GM18951 (cell line): ENCODE results near the gene EME1.
"Not testable (repeated sequence)": the region's sequence is repeated elsewhere in the genome, so short reads cannot be mapped to it uniquely, and the experiment has no call there.

Experiments
- POLR2A ChIP-seq: IDR thresholded peaks from 4 replicates; pipeline ENCODE4 v1.6.1; 2011; ENCODE audit warnings: mild to moderate bottlenecking; ENCODE audit not compliant: insufficient read length, insufficient read depth; ENCODE audit errors: extremely low read depth
- in situ Hi-C: fragments of 300-500 bp; cut with MboI; formaldehyde crosslinking; loops from one replicate; pipeline ENCODE4 v1.12.0; 2022; ENCODE audit warnings: low sequenced_read_pairs, mixed read lengths, inconsistent platforms; ENCODE audit not compliant: unreplicated experiment

Gene EME1

DNA sequence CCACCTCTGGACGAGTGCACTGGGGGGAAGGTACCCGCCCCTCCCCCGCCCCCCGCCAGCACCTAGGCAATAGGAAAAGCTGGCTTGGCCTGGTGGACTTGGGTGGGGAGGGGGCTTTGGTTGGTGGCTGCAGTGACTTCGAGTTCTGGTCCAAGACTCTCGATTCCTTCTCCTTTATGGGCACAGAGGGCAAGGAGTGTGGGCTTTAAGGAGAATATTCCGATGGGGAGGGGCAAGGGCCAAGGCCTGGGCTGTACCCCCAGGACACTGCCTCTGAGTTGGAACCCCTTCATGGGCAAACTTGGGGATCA is 53.4 kb downstream of the EME1 start:
- no peak for TF ChIP-seq POLR2A
- in situ Hi-C loops = no loop called here

DNA sequence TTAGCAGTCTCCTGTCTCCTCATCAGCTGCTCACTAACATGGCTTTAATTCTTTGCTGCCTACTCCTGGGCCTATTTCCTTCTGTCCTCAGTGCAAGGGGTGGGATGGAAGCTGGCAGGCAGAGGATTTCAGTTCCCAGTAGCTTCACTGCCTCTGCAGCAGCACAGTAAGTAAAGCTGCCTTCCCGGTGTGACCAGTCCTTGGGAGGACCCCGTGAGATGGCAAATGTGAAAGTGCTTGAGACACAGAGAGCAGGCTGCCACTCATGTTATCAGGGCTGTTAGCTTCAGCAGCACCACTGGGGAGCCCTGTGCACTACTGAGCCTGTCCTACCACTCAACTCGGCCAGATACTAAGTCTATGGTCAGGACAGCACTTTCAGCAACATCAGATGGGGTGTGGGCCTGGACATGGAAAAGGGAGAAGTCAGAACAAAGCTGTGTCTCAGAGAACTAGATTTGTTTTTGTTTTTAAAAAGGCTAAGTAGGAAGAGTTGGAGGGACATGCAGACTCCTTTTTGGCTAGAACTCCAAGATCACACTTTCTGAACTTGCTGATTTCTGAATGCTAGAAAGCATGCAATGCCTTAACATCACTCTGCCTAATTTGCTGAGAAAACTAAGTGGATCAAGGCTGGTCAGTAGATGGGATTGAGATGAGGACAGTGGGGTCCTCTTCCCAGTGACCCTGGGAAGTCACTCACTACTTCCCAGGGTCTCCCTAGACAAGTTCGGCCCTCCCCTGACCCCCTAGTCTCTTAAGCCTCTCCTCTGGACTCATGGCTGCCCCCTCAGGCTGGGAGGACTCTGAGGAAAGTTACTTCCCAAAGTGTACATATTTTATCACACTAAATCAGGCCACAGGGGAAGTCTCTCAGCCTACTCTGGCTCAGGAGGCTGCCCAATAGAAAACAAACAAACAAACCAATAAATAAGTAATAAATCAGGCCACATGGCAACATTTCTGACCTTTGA is 54.1 kb downstream of the EME1 start:
- in situ Hi-C loops = no loop called here

DNA sequence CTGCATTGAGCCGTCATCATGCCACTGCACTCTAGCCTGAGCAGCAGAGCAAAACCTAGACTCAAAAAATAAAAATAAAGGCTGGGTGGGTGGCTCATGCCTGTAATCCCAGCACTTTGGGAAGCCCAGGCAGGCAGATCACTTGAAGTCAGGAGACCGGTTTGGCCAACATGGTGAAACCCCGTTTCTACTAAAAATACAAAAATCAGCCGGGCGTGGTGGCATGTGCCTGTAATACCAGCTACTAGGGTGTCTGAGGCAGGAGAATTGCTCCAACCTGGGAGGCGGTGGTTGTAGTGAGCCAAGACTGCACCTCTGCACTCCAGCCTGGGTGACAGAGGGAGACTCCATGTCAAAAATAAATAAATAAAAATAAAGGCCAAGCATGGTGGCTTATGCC is 55.1 kb downstream of the EME1 start:
- in situ Hi-C loops = not testable (repeated sequence)

More for the DNA sequence above, 54.1 kb downstream of the EME1 start:
- no peak for TF ChIP-seq POLR2A

DNA sequence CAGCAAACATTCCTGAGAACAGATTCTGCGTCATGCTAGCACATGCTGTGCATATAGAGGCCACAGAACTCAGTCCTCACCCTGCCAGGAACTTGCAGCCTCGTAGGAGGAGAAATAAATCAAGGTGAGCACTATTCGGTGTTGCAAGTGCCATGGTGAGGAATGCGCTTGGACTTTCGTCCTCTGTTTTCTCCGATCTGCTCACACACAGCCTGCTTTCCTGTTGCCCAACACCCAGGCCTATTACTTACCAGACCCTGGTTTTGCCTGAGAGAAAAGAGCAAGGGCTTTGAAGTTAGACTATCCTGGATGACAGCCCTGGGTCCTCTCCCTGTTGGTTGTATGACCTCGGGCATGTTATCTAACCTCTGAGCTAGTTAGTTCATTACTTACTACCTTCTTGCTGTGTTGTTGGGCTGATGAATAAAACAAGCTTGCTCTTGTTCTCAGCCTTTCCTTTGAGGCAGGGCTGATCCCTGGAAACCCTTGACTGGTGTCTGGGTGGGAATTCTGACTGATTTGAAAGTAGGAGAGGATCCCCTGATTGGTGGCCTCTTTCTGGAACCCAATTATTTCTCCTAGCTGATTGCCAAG is 55.9 kb downstream of the EME1 start:
- no peak for TF ChIP-seq POLR2A
- in situ Hi-C loops = no loop called here

DNA sequence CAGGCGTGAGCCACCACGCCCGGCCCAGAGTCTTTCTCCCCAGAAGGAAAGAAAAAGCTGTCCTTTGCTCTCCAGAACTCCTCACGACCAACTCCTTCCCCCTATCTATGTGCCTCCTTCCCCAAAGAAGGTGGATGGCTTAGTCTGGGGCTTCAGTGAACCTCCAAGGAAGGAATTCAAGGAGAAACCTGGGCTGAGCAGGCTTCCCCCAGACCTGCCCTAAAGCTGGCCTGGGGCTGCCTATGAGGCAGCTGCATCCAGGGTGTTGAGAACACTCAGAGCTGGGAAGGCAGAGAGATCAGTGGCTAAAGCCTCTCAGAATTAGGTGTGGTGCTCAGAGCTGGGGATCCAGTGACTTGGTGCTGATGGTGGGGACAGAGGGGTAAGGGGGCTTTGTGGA is 56.8 kb downstream of the EME1 start:
- no peak for TF ChIP-seq POLR2A
- in situ Hi-C loops = no loop called here
